ENCODE data around the gene ATP8B3. TPM values are rescaled to one million over a fixed set of nuclear protein-coding genes. Genes with fewer than 3 reads are reported as not detected.

The ATP8B3 gene
- total RNA-seq, 1 donor from 2014 or later = 0.52 TPM

- Histone ChIP-seq H3K9ac (ENCODE audit: low read depth in 1 of 3, low read length in 3 of 3) (no peak overlapping the region), H3K27ac (ENCODE audit: low read depth, low read length) (no peak overlapping the region), H3K4me1 (ENCODE audit: control insufficient read depth in 3 of 3, insufficient read depth in 3 of 3, low read length in 3 of 3) (peaks cover 31 to 35% (median 32%) of the 10 kb centered on the region in 3 donors), H3K4me3 (ENCODE audit: low read length in 3 of 3) (no peak overlapping the region), H3K27me3 (ENCODE audit: control insufficient read depth in 3 of 3, insufficient read depth in 3 of 3, low read length in 3 of 3) (peaks cover 0 to 7% (median 6%) of the 10 kb centered on the region in 3 donors), H3K36me3 (ENCODE audit: control insufficient read depth in 3 of 3, insufficient read depth in 3 of 3, low read length in 3 of 3) (no peaks in the 10 kb centered on the region), H3K9me3 (ENCODE audit: control insufficient read depth in 3 of 3, low read length in 3 of 3) (no peaks in the 10 kb centered on the region)
Observed at GRCh38 chr19:1850809-1851653, 39.0 kb upstream of the ATP8B3 start.

GRCh38 chr19:1849886-1850398 lies 37.9 kb upstream of the ATP8B3 start:
- Histone ChIP-seq H3K4me1 (ENCODE audit: control insufficient read depth in 3 of 3, insufficient read depth in 3 of 3, low read length in 3 of 3) (peaks cover 33 to 37% (median 34%) of the 10 kb centered on the region in 3 donors), H3K9me3 (ENCODE audit: control insufficient read depth in 3 of 3, low read length in 3 of 3) (no peaks in the 10 kb centered on the region), H3K9ac (ENCODE audit: low read depth in 1 of 3, low read length in 3 of 3) (no peak overlapping the region), H3K27ac (ENCODE audit: low read depth, low read length) (no peak overlapping the region), H3K36me3 (ENCODE audit: control insufficient read depth in 3 of 3, insufficient read depth in 3 of 3, low read length in 3 of 3) (peaks cover 0 to 4% (median 2%) of the 10 kb centered on the region in 3 donors), H3K27me3 (ENCODE audit: control insufficient read depth in 3 of 3, insufficient read depth in 3 of 3, low read length in 3 of 3) (no peaks in the 10 kb centered on the region), H3K4me3 (ENCODE audit: low read length in 3 of 3) (no peak overlapping the region)

DNA sequence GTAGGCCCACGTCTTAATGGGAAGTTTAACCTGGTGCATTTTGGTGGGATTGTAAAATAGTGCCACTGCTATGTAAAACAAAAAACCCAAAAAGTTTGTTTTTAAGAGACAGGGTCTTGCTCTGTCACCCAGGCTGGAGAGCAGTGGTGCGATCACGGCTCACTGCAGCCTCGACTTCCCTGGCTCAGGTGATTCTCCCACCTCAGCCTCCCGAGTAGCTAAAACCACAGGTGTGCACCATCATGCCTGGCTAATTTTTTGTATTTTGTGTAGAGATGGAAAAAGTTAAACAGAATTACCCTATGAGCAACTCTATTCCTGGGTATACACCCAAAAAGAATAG lies 37.0 kb upstream of the ATP8B3 start:
- Histone ChIP-seq H3K27me3 (ENCODE audit: control insufficient read depth in 3 of 3, insufficient read depth in 3 of 3, low read length in 3 of 3) (no peaks in the 10 kb centered on the region), H3K36me3 (ENCODE audit: control insufficient read depth in 3 of 3, insufficient read depth in 3 of 3, low read length in 3 of 3) (peaks cover 0 to 5% (median 2%) of the 10 kb centered on the region in 3 donors), H3K27ac (ENCODE audit: low read depth, low read length) (peak overlapping the region; percentile 98), H3K4me1 (ENCODE audit: control insufficient read depth in 3 of 3, insufficient read depth in 3 of 3, low read length in 3 of 3) (peaks cover 40 to 44% (median 41%) of the 10 kb centered on the region in 3 donors), H3K9ac (ENCODE audit: low read depth in 1 of 3, low read length in 3 of 3) (no peak overlapping the region), H3K9me3 (ENCODE audit: control insufficient read depth in 3 of 3, low read length in 3 of 3) (no peaks in the 10 kb centered on the region), H3K4me3 (ENCODE audit: low read length in 3 of 3) (peak overlapping the region in 2 of 3 donors; percentile 67 to 91)

DNA sequence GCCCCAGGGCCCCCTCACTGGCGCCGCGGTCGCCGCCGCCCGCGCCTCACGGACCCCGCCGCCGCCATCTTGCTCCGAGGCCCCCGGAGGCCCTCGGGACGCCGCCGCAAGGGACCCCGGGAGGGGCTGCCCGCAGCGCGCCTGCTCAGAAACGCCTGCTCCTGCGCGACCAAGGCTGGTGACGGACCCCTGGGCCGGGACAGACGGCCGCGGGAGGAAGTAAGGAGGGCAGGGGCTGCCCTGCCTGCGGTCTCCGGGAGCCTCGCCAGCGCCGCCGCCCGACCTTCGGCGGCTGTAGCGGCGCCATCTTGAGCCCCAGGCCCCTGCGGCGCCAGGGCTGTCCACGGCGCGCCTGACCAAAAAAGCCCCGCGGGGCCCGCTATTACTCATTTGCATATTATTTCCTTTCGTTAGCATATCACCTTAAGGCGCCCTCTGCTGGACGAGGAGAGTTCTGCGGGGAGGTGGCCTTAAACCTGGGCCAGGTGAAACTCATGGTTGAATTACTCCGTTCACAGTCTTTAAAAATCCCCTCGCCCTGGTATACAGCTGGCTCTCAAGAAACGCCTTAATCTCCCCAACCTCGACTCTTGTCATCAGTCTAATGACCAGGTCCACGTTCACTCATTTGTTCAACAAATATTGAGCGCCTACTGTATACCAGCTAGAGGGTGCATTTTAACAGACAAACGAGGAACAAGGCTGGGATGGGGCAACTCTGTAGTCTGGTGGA lies 36.5 kb upstream of the ATP8B3 start, which contains the start of gene REXO1:
REXO1 (minus strand) TSS at position 85 of the 733 bp plus-strand sequence. CDS start 125 bp downstream, outside the sequence.
- no peaks in the 10 kb centered on the region for H3K9me3 ChIP-seq (ENCODE audit: control insufficient read depth in 3 of 3, low read length in 3 of 3)
- H3K27ac ChIP-seq (ENCODE audit: low read depth, low read length) = peak within 1 kb of the TSS; percentile 98
- no peaks in the 10 kb centered on the region for H3K27me3 ChIP-seq (ENCODE audit: control insufficient read depth in 3 of 3, insufficient read depth in 3 of 3, low read length in 3 of 3)
- peaks cover 44 to 49% (median 46%) of the 10 kb centered on the region in 3 donors for H3K4me1 ChIP-seq (ENCODE audit: control insufficient read depth in 3 of 3, insufficient read depth in 3 of 3, low read length in 3 of 3)
- H3K9ac ChIP-seq (ENCODE audit: low read depth in 1 of 3, low read length in 3 of 3) = peak within 1 kb of the TSS; percentile 93 to 98 (median 95)
- H3K36me3 ChIP-seq (ENCODE audit: control insufficient read depth in 3 of 3, insufficient read depth in 3 of 3, low read length in 3 of 3) = peaks cover 0 to 7% (median 2%) of the 10 kb centered on the region in 3 donors
- H3K4me3 ChIP-seq (ENCODE audit: low read length in 3 of 3) = peak within 1 kb of the TSS; percentile 87 to 96 (median 91)

DNA sequence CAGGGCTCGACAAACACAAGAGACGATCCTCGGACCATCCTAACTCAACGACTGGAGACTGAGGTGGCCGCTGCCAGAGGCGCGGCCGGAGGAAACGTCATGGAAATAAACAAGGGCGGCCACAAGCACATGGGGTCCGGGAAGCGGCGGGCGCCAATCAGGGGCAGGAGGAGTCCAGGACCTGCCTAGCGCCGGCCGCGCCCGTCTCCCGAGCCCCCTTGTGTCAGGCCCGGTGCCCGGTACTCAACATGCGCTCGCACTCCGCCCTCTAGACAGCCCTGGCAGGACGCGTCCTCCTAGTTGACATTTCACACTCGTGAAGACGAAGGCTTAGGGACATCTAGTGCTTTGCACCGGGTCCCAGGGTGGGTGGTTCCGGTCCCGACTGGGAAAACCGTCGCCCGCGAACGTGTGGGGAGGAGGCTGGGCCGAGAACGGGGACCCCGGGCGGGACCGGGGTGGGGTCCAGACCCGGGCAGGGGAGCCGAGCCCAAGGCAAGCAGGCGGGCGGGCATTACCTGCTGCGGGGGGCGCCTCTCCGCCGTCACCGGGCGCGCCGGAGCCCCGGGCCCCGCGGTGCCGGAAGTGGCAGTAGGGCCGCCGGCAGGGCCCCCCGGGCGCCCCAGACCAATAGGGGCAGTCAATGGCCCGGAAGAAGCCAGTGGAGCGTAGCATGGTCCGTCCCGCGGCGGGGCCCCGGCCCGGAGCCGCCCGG lies 35.8 kb upstream of the ATP8B3 start:
- H3K27ac ChIP-seq (ENCODE audit: low read depth, low read length) = peak overlapping the region; percentile 98
- peak overlapping the region; percentile 93 to 98 (median 95) for H3K9ac ChIP-seq (ENCODE audit: low read depth in 1 of 3, low read length in 3 of 3)
- H3K4me3 ChIP-seq (ENCODE audit: low read length in 3 of 3) = peak overlapping the region; percentile 87 to 96 (median 91)
- H3K4me1 ChIP-seq (ENCODE audit: control insufficient read depth in 3 of 3, insufficient read depth in 3 of 3, low read length in 3 of 3) = peaks cover 47 to 48% (median 48%) of the 10 kb centered on the region in 3 donors
- H3K9me3 ChIP-seq (ENCODE audit: control insufficient read depth in 3 of 3, low read length in 3 of 3) = no peaks in the 10 kb centered on the region
- H3K27me3 ChIP-seq (ENCODE audit: control insufficient read depth in 3 of 3, insufficient read depth in 3 of 3, low read length in 3 of 3) = no peaks in the 10 kb centered on the region
- H3K36me3 ChIP-seq (ENCODE audit: control insufficient read depth in 3 of 3, insufficient read depth in 3 of 3, low read length in 3 of 3) = peaks cover 0 to 7% (median 2%) of the 10 kb centered on the region in 3 donors

GRCh38 chr19:1847348-1847683 lies 35.2 kb upstream of the ATP8B3 start:
- Histone ChIP-seq H3K9ac (ENCODE audit: low read depth in 1 of 3, low read length in 3 of 3) (peak overlapping the region; percentile 93 to 98 (median 95)), H3K4me3 (ENCODE audit: low read length in 3 of 3) (peak overlapping the region; percentile 87 to 96 (median 91)), H3K27ac (ENCODE audit: low read depth, low read length) (peak overlapping the region; percentile 98), H3K36me3 (ENCODE audit: control insufficient read depth in 3 of 3, insufficient read depth in 3 of 3, low read length in 3 of 3) (peaks cover 0 to 7% (median 2%) of the 10 kb centered on the region in 3 donors), H3K9me3 (ENCODE audit: control insufficient read depth in 3 of 3, low read length in 3 of 3) (no peaks in the 10 kb centered on the region), H3K4me1 (ENCODE audit: control insufficient read depth in 3 of 3, insufficient read depth in 3 of 3, low read length in 3 of 3) (peaks cover 48 to 53% (median 50%) of the 10 kb centered on the region in 3 donors), H3K27me3 (ENCODE audit: control insufficient read depth in 3 of 3, insufficient read depth in 3 of 3, low read length in 3 of 3) (no peaks in the 10 kb centered on the region)

- H3K4me3 ChIP-seq (ENCODE audit: low read length in 3 of 3) = peak overlapping the region; percentile 87 to 96 (median 91)
Observed at GRCh38 chr19:1846517-1847204, 34.6 kb upstream of the ATP8B3 start.

DNA sequence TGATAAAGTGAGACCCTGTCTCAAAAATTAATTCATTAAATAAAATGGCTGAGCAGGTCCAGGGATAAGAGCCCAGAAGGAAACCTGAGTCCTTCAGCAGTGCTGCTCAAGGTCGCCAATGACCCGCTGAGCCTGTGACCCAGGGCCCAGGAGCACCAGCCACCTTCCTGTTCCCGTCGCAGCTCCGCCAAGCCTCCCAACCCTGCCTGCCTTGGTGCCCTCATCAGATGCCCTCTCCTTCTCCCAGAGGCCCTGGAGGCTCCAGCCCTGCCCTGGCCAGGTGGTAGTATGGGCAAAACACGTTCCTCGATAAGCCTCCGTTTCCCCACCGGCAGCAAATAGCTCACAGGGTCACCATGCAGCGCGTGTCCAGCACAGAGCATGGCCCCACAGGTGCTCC lies 33.6 kb upstream of the ATP8B3 start:
- peak overlapping the region in 2 of 3 donors; percentile 40 to 98 for H3K9ac ChIP-seq (ENCODE audit: low read depth in 1 of 3, low read length in 3 of 3)
- H3K27ac ChIP-seq (ENCODE audit: low read depth, low read length) = no peak overlapping the region
- H3K27me3 ChIP-seq (ENCODE audit: control insufficient read depth in 3 of 3, insufficient read depth in 3 of 3, low read length in 3 of 3) = no peaks in the 10 kb centered on the region
- peak overlapping the region; percentile 0 to 96 (median 54) for H3K4me3 ChIP-seq (ENCODE audit: low read length in 3 of 3)
- no peaks in the 10 kb centered on the region for H3K9me3 ChIP-seq (ENCODE audit: control insufficient read depth in 3 of 3, low read length in 3 of 3)
- H3K4me1 ChIP-seq (ENCODE audit: control insufficient read depth in 3 of 3, insufficient read depth in 3 of 3, low read length in 3 of 3) = peaks cover 56 to 70% (median 59%) of the 10 kb centered on the region in 3 donors
- peaks cover 0 to 7% (median 2%) of the 10 kb centered on the region in 3 donors for H3K36me3 ChIP-seq (ENCODE audit: control insufficient read depth in 3 of 3, insufficient read depth in 3 of 3, low read length in 3 of 3)

More at GRCh38 chr19:1846517-1847204, 34.6 kb upstream of the ATP8B3 start:
- peaks cover 51 to 59% (median 53%) of the 10 kb centered on the region in 3 donors for H3K4me1 ChIP-seq (ENCODE audit: control insufficient read depth in 3 of 3, insufficient read depth in 3 of 3, low read length in 3 of 3)
- no peaks in the 10 kb centered on the region for H3K9me3 ChIP-seq (ENCODE audit: control insufficient read depth in 3 of 3, low read length in 3 of 3)
- no peak overlapping the region for H3K27ac ChIP-seq (ENCODE audit: low read depth, low read length)
- peak overlapping the region; percentile 93 to 98 (median 95) for H3K9ac ChIP-seq (ENCODE audit: low read depth in 1 of 3, low read length in 3 of 3)
- H3K36me3 ChIP-seq (ENCODE audit: control insufficient read depth in 3 of 3, insufficient read depth in 3 of 3, low read length in 3 of 3) = peaks cover 0 to 7% (median 2%) of the 10 kb centered on the region in 3 donors
- no peaks in the 10 kb centered on the region for H3K27me3 ChIP-seq (ENCODE audit: control insufficient read depth in 3 of 3, insufficient read depth in 3 of 3, low read length in 3 of 3)

- H3K9me3 ChIP-seq (ENCODE audit: control insufficient read depth in 3 of 3, low read length in 3 of 3) = no peaks in the 10 kb centered on the region
- H3K4me1 ChIP-seq (ENCODE audit: control insufficient read depth in 3 of 3, insufficient read depth in 3 of 3, low read length in 3 of 3) = peaks cover 56 to 72% (median 59%) of the 10 kb centered on the region in 3 donors
- peaks cover 0 to 7% (median 2%) of the 10 kb centered on the region in 3 donors for H3K36me3 ChIP-seq (ENCODE audit: control insufficient read depth in 3 of 3, insufficient read depth in 3 of 3, low read length in 3 of 3)
- H3K27ac ChIP-seq (ENCODE audit: low read depth, low read length) = no peak overlapping the region
- H3K9ac ChIP-seq (ENCODE audit: low read depth in 1 of 3, low read length in 3 of 3) = peak overlapping the region in 1 of 3 donors; percentile 57
- peak overlapping the region in 1 of 3 donors; percentile 0 for H3K4me3 ChIP-seq (ENCODE audit: low read length in 3 of 3)
- H3K27me3 ChIP-seq (ENCODE audit: control insufficient read depth in 3 of 3, insufficient read depth in 3 of 3, low read length in 3 of 3) = no peaks in the 10 kb centered on the region
Observed at GRCh38 chr19:1845125-1845515, 33.0 kb upstream of the ATP8B3 start.

Data from skeletal muscle tissue (tissue), 4 donors.